NCI-H1694 treated with DMSO at 0.1 percent for 48 hours (cell line): ENCODE measurements around the gene RSKR.
"Not testable (repeated sequence)": the region's sequence is repeated elsewhere in the genome, so short reads cannot be mapped to it uniquely, and the experiment has no call there.

Experiments used
- DNase-seq: peaks from one replicate; lab custom pipeline; 2025; lab: John Stamatoyannopoulos, UW

RSKR gene

GRCh38 chr17:28623696-28624095, 9.7 kb upstream of the RSKR start:
- DNase-seq, result no peak

- no peak for DNase-seq
Observed at GRCh38 chr17:28622186-28622585, 8.2 kb upstream of the RSKR start.

GRCh38 chr17:28620010-28620409, 6.0 kb upstream of the RSKR start:
- DNase-seq, result no peak

GRCh38 chr17:28618464-28618863, 4.5 kb upstream of the RSKR start:
- no peak for DNase-seq

- no peak for DNase-seq
Observed at GRCh38 chr17:28616281-28616680, 2.3 kb upstream of the RSKR start.

- DNase-seq, result no peak
Observed at GRCh38 chr17:28615260-28615940, 1.4 kb upstream of the RSKR start.

- no peak for DNase-seq
Observed at GRCh38 chr17:28612936-28613872, 781 bp downstream of the RSKR start.

- no peak for DNase-seq
Observed at GRCh38 chr17:28612531-28612930, 1.5 kb downstream of the RSKR start.

- DNase-seq, result no peak
Observed at GRCh38 chr17:28610376-28610775, 3.6 kb downstream of the RSKR start.

GRCh38 chr17:28604031-28604430, 10.0 kb downstream of the RSKR start:
- DNase-seq, result not testable (repeated sequence)

GRCh38 chr17:28599311-28600184, 14.4 kb downstream of the RSKR start:
- DNase-seq, result peak; percentile 62

- peak; percentile 92 for DNase-seq
Observed at GRCh38 chr17:28598799-28599310, 15.1 kb downstream of the RSKR start, which contains the start of gene SPAG5. Gene SPAG5 (minus strand): TSS chr17:28599025. CDS start chr17:28598946, 79 bp downstream.

GRCh38 chr17:28598389-28598788, 15.6 kb downstream of the RSKR start:
- DNase-seq, result no peak

GRCh38 chr17:28597606-28598383, 16.2 kb downstream of the RSKR start:
- no peak for DNase-seq

GRCh38 chr17:28592260-28592659, 21.7 kb downstream of the RSKR start:
- DNase-seq, result no peak

GRCh38 chr17:28585851-28586250, 28.1 kb downstream of the RSKR start:
- no peak for DNase-seq

GRCh38 chr17:28584434-28584833, 29.6 kb downstream of the RSKR start:
- no peak for DNase-seq

- no peak for DNase-seq
Observed at GRCh38 chr17:28582513-28582912, 31.5 kb downstream of the RSKR start.

- DNase-seq, result no peak
Observed at GRCh38 chr17:28580959-28581358, 33.0 kb downstream of the RSKR start.

- no peak for DNase-seq
Observed at GRCh38 chr17:28579526-28579925, 34.5 kb downstream of the RSKR start.
